ENCODE data around the gene STAC2. TPM values are rescaled to one million over a fixed set of nuclear protein-coding genes. Genes with fewer than 3 reads are reported as not detected.

The STAC2 gene
- total RNA-seq, 1 experiment from 2014 or later = 1.3 TPM

- Histone ChIP-seq H3K27ac (ENCODE audit: low read depth, low read length, poor library complexity, severe bottlenecking) (no peak overlapping the region), H3K4me3 (ENCODE audit: low read depth, low read length, poor library complexity, severe bottlenecking) (no peak overlapping the region), H3K4me1 (ENCODE audit: insufficient read depth, low read length, poor library complexity, severe bottlenecking) (no peaks in the 10 kb centered on the region), H3K27me3 (replicated peaks; ENCODE audit: insufficient read depth, low read depth, low read length, poor library complexity) (no peaks in the 10 kb centered on the region), H3K36me3 (ENCODE audit: insufficient read depth, low read length, poor library complexity, severe bottlenecking) (no peaks in the 10 kb centered on the region), H3K9me3 (ENCODE audit: low read depth, low read length, poor library complexity, severe bottlenecking) (no peaks in the 10 kb centered on the region)
- TF ChIP-seq CTCF (conservative IDR thresholded peaks at IDR 0.05; ENCODE audit: low read depth, low read length) (peak; percentile 58), EZH2 (IDR thresholded peaks at IDR 0.05; ENCODE audit: borderline replicate concordance, low read depth, low read length, poor library complexity, severe bottlenecking) (no peak)
- no TSS peak for BruUV-seq (replicated peaks)
- POLR2A ChIA-PET (ENCODE audit: low non-redundant PET) = interaction anchor here (0.5 kb wide), 1 partner anchor 37 kb away, joined by 3 read pairs; no protein-coding TSS in a partner anchor
- peak; percentile 71 for DNase-seq (ENCODE audit: low spot score)
- intact Hi-C loops (cut with micrococcal nuclease; ENCODE audit: unreplicated experiment) = no loop called here
- CTCF ChIA-PET = interaction anchor here (0.6 to 1.3 kb wide), 3 partner anchors 77 to 277 kb away, joined by 3 to 7 read pairs (median 4); no protein-coding TSS in a partner anchor
These were observed 45.2 kb upstream of the STAC2 start for GRCh38 chr17:39270923-39271322.

GRCh38 chr17:39264119-39264518 is 38.4 kb upstream of the STAC2 start:
- CTCF ChIA-PET = interaction anchor here (0.6 kb wide), 1 partner anchor 115 kb away, joined by 3 read pairs; no protein-coding TSS in a partner anchor
- Histone ChIP-seq H3K36me3 (ENCODE audit: insufficient read depth, low read length, poor library complexity, severe bottlenecking) (no peaks in the 10 kb centered on the region), H3K4me1 (ENCODE audit: insufficient read depth, low read length, poor library complexity, severe bottlenecking) (no peaks in the 10 kb centered on the region), H3K9me3 (ENCODE audit: low read depth, low read length, poor library complexity, severe bottlenecking) (no peaks in the 10 kb centered on the region), H3K27ac (ENCODE audit: low read depth, low read length, poor library complexity, severe bottlenecking) (no peak overlapping the region), H3K27me3 (replicated peaks; ENCODE audit: insufficient read depth, low read depth, low read length, poor library complexity) (no peaks in the 10 kb centered on the region), H3K4me3 (ENCODE audit: low read depth, low read length, poor library complexity, severe bottlenecking) (no peak overlapping the region)
- TF ChIP-seq CTCF (conservative IDR thresholded peaks at IDR 0.05; ENCODE audit: low read depth, low read length) = no peak
- no peak for TF ChIP-seq EZH2 (IDR thresholded peaks at IDR 0.05; ENCODE audit: borderline replicate concordance, low read depth, low read length, poor library complexity, severe bottlenecking)
- no peak for DNase-seq (ENCODE audit: low spot score)
- POLR2A ChIA-PET (ENCODE audit: low non-redundant PET) = no interaction called here
- intact Hi-C loops (cut with micrococcal nuclease; ENCODE audit: unreplicated experiment) = loop anchor here (10.0 kb wide), 1 partner anchor 91 kb away; no protein-coding TSS in a partner anchor
- no TSS peak for BruUV-seq (replicated peaks)

- peak; percentile 19 for DNase-seq (ENCODE audit: low spot score)
- Histone ChIP-seq H3K4me1 (ENCODE audit: insufficient read depth, low read length, poor library complexity, severe bottlenecking) (no peaks in the 10 kb centered on the region), H3K9me3 (ENCODE audit: low read depth, low read length, poor library complexity, severe bottlenecking) (no peaks in the 10 kb centered on the region), H3K36me3 (ENCODE audit: insufficient read depth, low read length, poor library complexity, severe bottlenecking) (no peaks in the 10 kb centered on the region), H3K4me3 (ENCODE audit: low read depth, low read length, poor library complexity, severe bottlenecking) (no peak overlapping the region), H3K27me3 (replicated peaks; ENCODE audit: insufficient read depth, low read depth, low read length, poor library complexity) (no peaks in the 10 kb centered on the region), H3K27ac (ENCODE audit: low read depth, low read length, poor library complexity, severe bottlenecking) (no peak overlapping the region)
- POLR2A ChIA-PET (ENCODE audit: low non-redundant PET) = interaction anchor here (0.6 kb wide), 1 partner anchor 370 kb away, joined by 4 read pairs; no protein-coding TSS in a partner anchor
- no TSS peak for BruUV-seq (replicated peaks)
- intact Hi-C loops (cut with micrococcal nuclease; ENCODE audit: unreplicated experiment) = loop anchor here (10.0 kb wide), 1 partner anchor 94 kb away; no protein-coding TSS in a partner anchor
- TF ChIP-seq CTCF (conservative IDR thresholded peaks at IDR 0.05; ENCODE audit: low read depth, low read length) (0 out of 2 replicates have a peak, but pooled peaks have one; percentile 40), EZH2 (IDR thresholded peaks at IDR 0.05; ENCODE audit: borderline replicate concordance, low read depth, low read length, poor library complexity, severe bottlenecking) (no peak)
- CTCF ChIA-PET = no interaction called here
These were observed 35.5 kb upstream of the STAC2 start for GRCh38 chr17:39261286-39261685.
